ENCODE results near the gene POLA1.

DNA sequence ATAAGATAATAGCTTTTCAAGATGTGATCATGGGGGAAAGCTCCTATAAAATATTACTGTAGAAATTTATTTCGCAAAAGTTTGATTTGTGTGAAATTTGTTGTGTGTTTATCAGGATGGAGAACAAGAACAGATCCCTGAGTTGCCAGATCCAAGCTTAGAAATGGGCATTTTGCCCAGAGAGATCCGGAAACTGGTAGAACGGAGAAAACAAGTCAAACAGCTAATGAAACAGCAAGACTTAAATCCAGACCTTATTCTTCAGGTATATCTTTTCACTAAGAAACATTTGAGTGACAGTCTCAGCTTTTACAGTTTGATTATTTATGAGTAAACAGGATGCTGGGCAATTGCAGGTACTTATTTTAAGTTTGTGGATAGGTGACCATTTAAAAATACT is 54.5 kb downstream of the POLA1 start:
- TF ChIP-seq POLR2A (IDR thresholded peaks at IDR 0.05) = no peak
- TF ChIP-seq CTCF (IDR thresholded peaks at IDR 0.05) = no peak

Data from heart left ventricle (tissue), 13 donors.